Loucy (cell line): ENCODE results near the gene KIR2DL3.

ENCODE experiments used
- CTCF ChIP-seq: fragments of 200-600 bp; sonication (generic); conservative IDR thresholded peaks from 2 replicates; pipeline ENCODE4 v1.5.1; 2014; ENCODE audit warnings: mild to moderate bottlenecking, antibody characterized with exemption, low read length
- EZH2phosphoT487 ChIP-seq: fragments of 200-600 bp; IDR thresholded peaks from 2 replicates; pipeline ENCODE4 v1.6.1; 2018; ENCODE audit warnings: antibody characterized with exemption, mild to moderate bottlenecking, moderate library complexity, borderline replicate concordance

GRCh38 chr19:54692298-54692615 lies 46.1 kb upstream of the KIR2DL3 start:
- TF ChIP-seq CTCF (no peak), EZH2phosphoT487 (no peak)
